Lower leg skin (tissue), 4 donors: Measurements from ENCODE around the gene PPM1B. TPM values are rescaled to one million over a fixed set of nuclear protein-coding genes. Genes with fewer than 3 reads are reported as not detected.
"Not testable (repeated sequence)": the region's sequence is repeated elsewhere in the genome, so short reads cannot be mapped to it uniquely, and the experiment has no call there.

Source experiments
- DNase-seq, 2 donors: peaks; one replicate each; pipeline ENCODE4 v3.0.0-alpha.2; 2019; ENCODE audit warnings: low spot score in 2 of 2
- H3K4me3 ChIP-seq: fragments of 200-600 bp; sonication (generic); 2 replicates; pipeline ENCODE4 v1.5.1; 2017; ENCODE audit warnings: mild to moderate bottlenecking, low read depth; ENCODE audit not compliant: poor library complexity, severe bottlenecking
- POLR2A ChIP-seq, 2 donors: fragments of 450-650 bp; IDR thresholded peaks; one replicate each; pipeline ENCODE4 v1.6.1; 2016 to 2017; ENCODE audit warnings: antibody characterized with exemption in 2 of 2, mild to moderate bottlenecking in 1 of 2, moderate library complexity in 1 of 2
- WGBS, 2 donors: methylation state at CpG; one replicate each; pipeline ENCODE4 v1.1.5; 2018; 5-methylcytosine and 5-hydroxymethylcytosine counted together
- intact Hi-C: fragments of 100-400 bp; cut with DNase I; formaldehyde crosslinking; loops from one replicate; pipeline ENCODE4 v1.15.0; 2023; ENCODE audit warnings: low total_unique reads
- total RNA-seq, 4 donors: library from RNA; depleted of rRNA; stranded (reverse); fragments of >200 nt; gene quantifications; one replicate each; pipeline ENCODE4 v1.1.0, GENCODE V29; 2016
- TF ChIP-seq, protein P1 (sequence below), 3 donors: fragments of 450-650 bp; IDR thresholded peaks; one replicate each; pipeline ENCODE4 v1.5.1; 2016; ENCODE audit warnings: antibody characterized with exemption in 3 of 3, mild to moderate bottlenecking in 3 of 3, moderate library complexity in 2 of 3

PPM1B gene
- total RNA-seq, 4 donors from 2014 or later: 24.2 to 40.2 (median 35.9) TPM

DNA sequence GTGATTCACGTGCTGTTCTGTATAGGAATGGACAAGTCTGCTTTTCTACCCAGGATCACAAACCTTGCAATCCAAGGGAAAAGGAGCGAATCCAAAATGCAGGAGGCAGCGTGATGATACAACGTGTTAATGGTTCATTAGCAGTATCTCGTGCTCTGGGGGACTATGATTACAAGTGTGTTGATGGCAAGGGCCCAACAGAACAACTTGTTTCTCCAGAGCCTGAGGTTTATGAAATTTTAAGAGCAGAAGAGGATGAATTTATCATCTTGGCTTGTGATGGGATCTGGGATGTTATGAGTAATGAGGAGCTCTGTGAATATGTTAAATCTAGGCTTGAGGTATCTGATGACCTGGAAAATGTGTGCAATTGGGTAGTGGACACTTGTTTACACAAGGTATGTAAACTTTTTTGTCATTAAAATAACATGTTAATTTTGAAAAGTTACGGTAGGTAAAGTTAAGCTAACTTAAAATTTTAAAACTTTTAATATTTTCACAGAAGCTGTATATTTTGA lies 33.0 kb downstream of the PPM1B start:
- H3K4me3 ChIP-seq: no peak overlapping the region
- intact Hi-C loops: no loop called here
- DNase-seq: peak in 1 of 2 donors; percentile 35
- 84 to 88% methylated on average over 6 of the region's 6 CpGs for WGBS, 2 donors
- no peak for TF ChIP-seq POLR2A (IDR thresholded peaks at IDR 0.05)
- TF ChIP-seq, protein P1, sequence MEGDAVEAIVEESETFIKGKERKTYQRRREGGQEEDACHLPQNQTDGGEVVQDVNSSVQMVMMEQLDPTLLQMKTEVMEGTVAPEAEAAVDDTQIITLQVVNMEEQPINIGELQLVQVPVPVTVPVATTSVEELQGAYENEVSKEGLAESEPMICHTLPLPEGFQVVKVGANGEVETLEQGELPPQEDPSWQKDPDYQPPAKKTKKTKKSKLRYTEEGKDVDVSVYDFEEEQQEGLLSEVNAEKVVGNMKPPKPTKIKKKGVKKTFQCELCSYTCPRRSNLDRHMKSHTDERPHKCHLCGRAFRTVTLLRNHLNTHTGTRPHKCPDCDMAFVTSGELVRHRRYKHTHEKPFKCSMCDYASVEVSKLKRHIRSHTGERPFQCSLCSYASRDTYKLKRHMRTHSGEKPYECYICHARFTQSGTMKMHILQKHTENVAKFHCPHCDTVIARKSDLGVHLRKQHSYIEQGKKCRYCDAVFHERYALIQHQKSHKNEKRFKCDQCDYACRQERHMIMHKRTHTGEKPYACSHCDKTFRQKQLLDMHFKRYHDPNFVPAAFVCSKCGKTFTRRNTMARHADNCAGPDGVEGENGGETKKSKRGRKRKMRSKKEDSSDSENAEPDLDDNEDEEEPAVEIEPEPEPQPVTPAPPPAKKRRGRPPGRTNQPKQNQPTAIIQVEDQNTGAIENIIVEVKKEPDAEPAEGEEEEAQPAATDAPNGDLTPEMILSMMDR (IDR thresholded peaks at IDR 0.05): no peak

DNA sequence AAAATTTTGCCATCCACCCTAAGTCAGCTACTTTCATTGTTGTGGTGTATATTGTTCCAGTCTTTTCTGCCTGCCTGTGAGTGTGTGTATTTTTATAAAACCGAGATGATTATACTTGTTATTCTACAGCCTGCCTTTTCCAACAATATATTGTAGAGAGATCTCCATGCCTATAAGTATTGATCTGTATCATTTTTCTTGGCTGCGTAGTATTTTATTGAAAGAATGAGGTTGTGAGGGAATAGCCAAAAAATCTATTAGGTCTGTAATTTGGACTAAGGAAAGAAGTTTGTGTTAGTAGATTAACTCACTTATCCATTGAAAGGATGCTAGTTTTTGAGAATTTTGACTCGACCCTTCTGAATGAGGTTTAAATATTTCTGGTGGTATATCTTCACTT lies 34.9 kb downstream of the PPM1B start:
- no peak overlapping the region for H3K4me3 ChIP-seq
- TF ChIP-seq, protein P1 (IDR thresholded peaks at IDR 0.05): no peak
- TF ChIP-seq POLR2A (IDR thresholded peaks at IDR 0.05): no peak
- WGBS, 2 donors: 99% methylated on average over 3 of the region's 3 CpGs
- intact Hi-C loops: no loop called here
- DNase-seq: no peak

DNA sequence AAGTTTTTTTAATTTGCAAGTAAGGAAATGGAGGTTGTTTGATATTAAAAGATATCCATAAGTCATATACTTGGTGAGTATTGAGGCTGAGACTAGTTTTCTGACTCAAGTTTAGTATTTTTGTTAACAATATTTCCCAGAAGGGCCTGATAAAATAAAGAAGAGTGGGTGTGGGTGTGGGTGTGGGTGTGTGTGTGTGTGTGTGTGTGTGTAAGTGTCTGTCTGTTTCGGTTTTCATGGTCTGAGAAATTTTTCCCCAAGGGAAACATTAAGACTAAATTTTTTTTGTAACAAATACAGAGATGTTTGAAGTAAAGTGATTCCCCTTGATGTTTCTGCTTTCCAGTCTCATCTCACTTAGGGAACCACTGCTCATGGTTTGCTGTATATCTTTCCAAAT lies 36.5 kb downstream of the PPM1B start:
- intact Hi-C loops: no loop called here
- no peak overlapping the region for H3K4me3 ChIP-seq
- WGBS, 2 donors: 39 to 45% methylated on average over 1 of the region's 1 CpG
- no peak for DNase-seq
- TF ChIP-seq, protein P1 (IDR thresholded peaks at IDR 0.05): no peak
- TF ChIP-seq POLR2A (IDR thresholded peaks at IDR 0.05): no peak

DNA sequence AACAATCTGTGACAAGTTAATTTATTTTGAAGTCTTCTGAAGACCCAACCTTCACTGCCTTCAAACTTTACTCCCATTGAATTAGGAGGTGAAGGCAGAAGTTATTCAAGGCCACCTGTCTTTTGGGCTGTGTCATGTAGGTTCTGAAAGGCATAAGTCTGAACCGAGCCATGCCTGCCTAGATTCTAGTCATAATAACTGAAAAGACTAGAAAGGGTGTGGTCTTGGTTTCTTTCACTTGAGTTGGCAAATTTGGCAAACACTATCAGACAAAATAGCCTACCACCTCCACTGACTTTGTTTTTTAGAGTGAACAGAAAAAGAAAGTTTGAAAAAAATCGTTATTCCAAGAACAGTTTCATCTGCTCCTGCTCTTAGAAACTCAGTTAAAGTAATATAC lies 38.4 kb downstream of the PPM1B start:
- no peak overlapping the region for H3K4me3 ChIP-seq
- intact Hi-C loops: no loop called here
- no peak for TF ChIP-seq POLR2A (IDR thresholded peaks at IDR 0.05)
- TF ChIP-seq, protein P1 (IDR thresholded peaks at IDR 0.05): no peak
- 80 to 87% methylated on average over 2 of the region's 2 CpGs for WGBS, 2 donors
- no peak for DNase-seq

DNA sequence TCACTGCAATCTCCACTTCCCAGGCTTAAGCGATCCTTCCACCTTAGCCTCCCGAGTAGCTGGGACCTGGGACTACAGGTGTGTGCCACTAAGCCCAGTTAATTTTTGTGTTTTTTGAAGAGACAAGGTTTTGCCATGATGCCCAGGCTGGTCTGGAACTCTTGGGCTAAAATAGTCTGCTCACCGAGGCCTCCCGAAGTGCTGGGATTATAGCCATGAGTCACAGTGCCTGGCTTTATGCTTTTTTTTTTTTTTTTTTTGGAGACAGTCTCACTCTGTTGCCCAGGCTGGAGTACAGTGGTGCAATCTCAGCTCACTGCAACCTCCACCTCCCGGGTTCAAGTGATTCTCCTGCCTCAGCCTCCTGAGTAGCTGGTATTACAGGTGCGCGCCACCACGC lies 39.0 kb downstream of the PPM1B start:
- intact Hi-C loops: not testable (repeated sequence)

DNA sequence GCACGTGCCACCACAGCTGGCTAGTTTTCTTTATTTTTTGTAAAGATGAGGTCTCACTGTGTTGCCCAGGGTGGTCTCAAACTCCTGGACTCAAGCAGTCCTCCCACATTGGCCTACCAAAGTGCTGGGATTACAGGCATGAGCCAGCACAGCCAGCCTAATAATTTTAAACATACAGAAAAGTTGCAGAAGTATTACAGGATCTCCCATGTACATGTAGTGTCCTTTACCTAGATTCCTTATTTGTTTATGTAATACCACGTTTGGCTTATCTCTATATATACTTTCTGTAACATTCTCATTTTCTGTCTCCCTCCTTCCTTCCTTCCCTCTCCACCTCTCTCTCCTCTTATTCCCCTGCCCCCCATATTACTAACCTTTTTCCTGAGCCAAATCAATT lies 41.7 kb downstream of the PPM1B start:
- 94 to 95% methylated on average over 2 of the region's 2 CpGs for WGBS, 2 donors
- intact Hi-C loops: no loop called here
- H3K4me3 ChIP-seq: no peak overlapping the region
- no peak for DNase-seq
- TF ChIP-seq POLR2A (IDR thresholded peaks at IDR 0.05): no peak
- TF ChIP-seq, protein P1 (IDR thresholded peaks at IDR 0.05): no peak

More for the DNA sequence above, 39.0 kb downstream of the PPM1B start:
- not testable (repeated sequence) for DNase-seq, H3K4me3 ChIP-seq
- 95% methylated on average over 8 of the region's 8 CpGs for WGBS, 2 donors
